Caco-2 (cell line): ENCODE results near the gene MAGI1. TPM values are rescaled to one million over a fixed set of nuclear protein-coding genes. Genes with fewer than 3 reads are reported as not detected.

Source experiments
- BruUV-seq: library from RNA; stranded (reverse); fragments of 400-500 nt; replicated peaks from 2 replicates; lab custom pipeline; 2021; lab: Mats Ljungman, UMichigan
- CTCF ChIA-PET: fragments of 300-600 bp; sonication (Branson Sonifier 250); formaldehyde crosslinking; loops from one replicate; lab custom pipeline; 2022; ENCODE audit warnings: antibody characterized with exemption; lab: Charles Lee
- POLR2A ChIA-PET: fragments of 300-600 bp; sonication (Branson Sonifier 250); formaldehyde crosslinking; loops from one replicate; lab custom pipeline; 2022; ENCODE audit warnings: antibody characterized with exemption; lab: Charles Lee
- DNase-seq, 2 experiments: peaks; one replicate each; pipeline versions ENCODE4 v3.0.0 to v3.0.0-alpha.2; 2020 to 2022
- H3K27me3 ChIP-seq: replicated peaks from 2 replicates; pipeline ENCODE4 v1.6.0; 2011; ENCODE audit warnings: low read length; ENCODE audit not compliant: control insufficient read depth, insufficient read depth
- H3K36me3 ChIP-seq: 2 replicates; pipeline ENCODE4 v1.5.1; 2011; ENCODE audit warnings: low read length; ENCODE audit not compliant: control insufficient read depth, insufficient read depth
- H3K4me1 ChIP-seq: fragments of 250-450 bp; sonication (Bioruptor Pico); 2 replicates; pipeline ENCODE4 v1.5.1; 2020; ENCODE audit warnings: mild to moderate bottlenecking
- H3K4me3 ChIP-seq: 2 replicates; pipeline ENCODE4 v1.5.1; 2011; ENCODE audit warnings: low read depth, mild to moderate bottlenecking, control low read depth, low read length
- H3K9me3 ChIP-seq: fragments of 250-450 bp; sonication (Bioruptor Pico); 2 replicates; pipeline ENCODE4 v1.5.1; 2020; ENCODE audit warnings: mild to moderate bottlenecking, moderate library complexity
- H3K27ac Mint-ChIP-seq: one replicate; pipeline ENCODE4 v1.8.0; 2022; ENCODE audit warnings: mixed read lengths; ENCODE audit not compliant: unreplicated experiment
- H3K27me3 Mint-ChIP-seq: one replicate; pipeline ENCODE4 v1.8.0; 2022; ENCODE audit warnings: mixed read lengths; ENCODE audit not compliant: insufficient read depth, unreplicated experiment
- H3K36me3 Mint-ChIP-seq: one replicate; pipeline ENCODE4 v1.8.0; 2022; ENCODE audit warnings: mild to moderate bottlenecking, mixed read lengths; ENCODE audit not compliant: insufficient read depth, unreplicated experiment
- H3K4me1 Mint-ChIP-seq: one replicate; pipeline ENCODE4 v1.8.0; 2022; ENCODE audit warnings: low read depth, mixed read lengths; ENCODE audit not compliant: unreplicated experiment
- H3K4me3 Mint-ChIP-seq: one replicate; pipeline ENCODE4 v1.8.0; 2022; ENCODE audit warnings: mild to moderate bottlenecking, moderate library complexity, mixed read lengths; ENCODE audit not compliant: unreplicated experiment
- H3K9me3 Mint-ChIP-seq: one replicate; pipeline ENCODE4 v1.8.0; 2022; ENCODE audit warnings: mixed read lengths; ENCODE audit not compliant: unreplicated experiment
- intact Hi-C: fragments of 100-400 bp; cut with micrococcal nuclease; formaldehyde crosslinking; loops from one replicate; pipeline ENCODE4 v1.10.0; 2022; ENCODE audit not compliant: unreplicated experiment
- total RNA-seq: library from RNA; stranded (reverse); gene quantifications from 2 replicates; pipeline ENCODE4 v1.2.3, GENCODE V29; 2022
- TF ChIP-seq, protein P1 (sequence below), 2 experiments: fragments of 200-600 bp in 1 of 2; IDR thresholded peaks; 1 replicate in 1 of 2; 2 replicates in 1 of 2; pipeline versions ENCODE4 v1.5.1 to v1.8.0; 2011 to 2022; ENCODE audit warnings: antibody characterized with exemption in 1 of 2, control low read depth in 1 of 2, inconsistent platforms in 1 of 2, low read depth in 1 of 2, low read length in 1 of 2, mild to moderate bottlenecking in 1 of 2, moderate library complexity in 1 of 2; ENCODE audit not compliant: insufficient read depth in 1 of 2, severe bottlenecking in 1 of 2, unreplicated experiment in 1 of 2

MAGI1 gene
- total RNA-seq, 1 experiment from 2014 or later = 64.9 TPM

DNA sequence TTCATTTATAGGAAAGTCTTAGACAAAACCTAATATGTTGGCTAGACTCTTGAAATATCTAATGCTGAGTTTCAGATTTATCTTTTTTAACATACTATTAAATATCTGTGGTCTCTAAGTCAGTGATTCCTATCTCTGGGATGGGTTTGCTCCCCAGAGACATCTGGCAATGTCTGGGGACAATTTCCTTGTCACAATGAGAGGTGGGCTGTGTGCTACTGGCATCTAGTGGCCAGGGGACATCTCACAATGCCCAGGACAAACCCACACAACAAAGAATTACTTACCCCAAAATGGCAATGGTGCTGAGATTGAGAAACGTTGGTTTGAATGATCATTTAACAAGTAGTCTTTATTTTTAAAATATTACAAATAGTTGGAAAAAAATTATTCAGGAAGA lies 602.1 kb downstream of the MAGI1 start:
- POLR2A ChIA-PET = interaction anchor here (0.6 kb wide), 1 partner anchor 242 kb away, joined by 5 read pairs; no protein-coding TSS in a partner anchor
- H3K4me1 ChIP-seq = no peaks in the 10 kb centered on the region
- BruUV-seq = no TSS peak

DNA sequence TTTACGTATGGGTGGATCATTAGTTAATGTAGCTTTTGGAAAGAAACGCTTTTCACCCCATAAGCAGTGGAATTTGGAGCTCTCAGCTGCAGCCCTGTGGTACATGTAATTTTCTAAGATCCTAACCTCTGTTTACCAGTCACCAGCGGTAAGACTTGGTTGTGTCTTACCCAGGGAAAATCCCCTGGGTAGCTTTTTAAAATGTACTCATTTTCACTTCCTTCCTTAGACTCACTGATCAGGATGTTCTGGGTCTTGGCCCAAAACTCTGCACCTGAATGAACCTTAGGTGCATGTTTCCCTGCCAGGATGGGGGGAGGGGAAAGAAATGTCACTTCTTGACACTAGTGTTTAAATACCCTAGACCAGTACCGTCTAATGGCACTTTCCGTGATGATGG lies 605.2 kb downstream of the MAGI1 start:
- Histone ChIP-seq H3K4me1 (no peaks in the 10 kb centered on the region), H3K36me3 (peaks cover 2% of the 10 kb centered on the region), H3K27me3 (no peaks in the 10 kb centered on the region), H3K4me3 (no peak overlapping the region), H3K9me3 (no peaks in the 10 kb centered on the region)
- ChIA-PET CTCF (no interaction called here), POLR2A (no interaction called here)
- Mint-ChIP-seq H3K4me3 (no peak overlapping the region), H3K27ac (no peak overlapping the region), H3K27me3 (no peaks in the 10 kb centered on the region), H3K36me3 (peaks cover 34% of the 10 kb centered on the region), H3K4me1 (no peaks in the 10 kb centered on the region), H3K9me3 (no peaks in the 10 kb centered on the region)
- TF ChIP-seq, protein P1, sequence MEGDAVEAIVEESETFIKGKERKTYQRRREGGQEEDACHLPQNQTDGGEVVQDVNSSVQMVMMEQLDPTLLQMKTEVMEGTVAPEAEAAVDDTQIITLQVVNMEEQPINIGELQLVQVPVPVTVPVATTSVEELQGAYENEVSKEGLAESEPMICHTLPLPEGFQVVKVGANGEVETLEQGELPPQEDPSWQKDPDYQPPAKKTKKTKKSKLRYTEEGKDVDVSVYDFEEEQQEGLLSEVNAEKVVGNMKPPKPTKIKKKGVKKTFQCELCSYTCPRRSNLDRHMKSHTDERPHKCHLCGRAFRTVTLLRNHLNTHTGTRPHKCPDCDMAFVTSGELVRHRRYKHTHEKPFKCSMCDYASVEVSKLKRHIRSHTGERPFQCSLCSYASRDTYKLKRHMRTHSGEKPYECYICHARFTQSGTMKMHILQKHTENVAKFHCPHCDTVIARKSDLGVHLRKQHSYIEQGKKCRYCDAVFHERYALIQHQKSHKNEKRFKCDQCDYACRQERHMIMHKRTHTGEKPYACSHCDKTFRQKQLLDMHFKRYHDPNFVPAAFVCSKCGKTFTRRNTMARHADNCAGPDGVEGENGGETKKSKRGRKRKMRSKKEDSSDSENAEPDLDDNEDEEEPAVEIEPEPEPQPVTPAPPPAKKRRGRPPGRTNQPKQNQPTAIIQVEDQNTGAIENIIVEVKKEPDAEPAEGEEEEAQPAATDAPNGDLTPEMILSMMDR (IDR thresholded peaks at IDR 0.05; ENCODE audit: insufficient read depth in 1 of 2, low read depth in 1 of 2, low read length in 1 of 2, severe bottlenecking in 1 of 2, unreplicated experiment in 1 of 2) = no peak
- no peak for DNase-seq
- intact Hi-C loops = no loop called here
- BruUV-seq = no TSS peak

More for the DNA sequence above, 602.1 kb downstream of the MAGI1 start:
- no peaks in the 10 kb centered on the region for H3K4me1 Mint-ChIP-seq
- Histone ChIP-seq H3K36me3 (no peaks in the 10 kb centered on the region), H3K9me3 (no peaks in the 10 kb centered on the region), H3K27me3 (no peaks in the 10 kb centered on the region), H3K4me3 (no peak overlapping the region)
- no peak overlapping the region for H3K4me3 Mint-ChIP-seq
- TF ChIP-seq, protein P1 (IDR thresholded peaks at IDR 0.05; ENCODE audit: insufficient read depth in 1 of 2, low read depth in 1 of 2, low read length in 1 of 2, severe bottlenecking in 1 of 2, unreplicated experiment in 1 of 2) = peak; percentile 30 to 55
- H3K27ac Mint-ChIP-seq = no peak overlapping the region
- CTCF ChIA-PET = interaction anchor here (0.6 kb wide), 2 partner anchors 766 to 1398 kb away, joined by 3 to 5 read pairs; no protein-coding TSS in a partner anchor
- H3K9me3 Mint-ChIP-seq = no peaks in the 10 kb centered on the region
- intact Hi-C loops = loop anchor here (1.0 to 5.0 kb wide), 4 partner anchors 316 to 903 kb away; partner anchors contain the start of gene ADAMTS9
- peaks cover 26% of the 10 kb centered on the region for H3K36me3 Mint-ChIP-seq
- DNase-seq = peak in 1 of 2 experiments; percentile 21
- no peaks in the 10 kb centered on the region for H3K27me3 Mint-ChIP-seq

DNA sequence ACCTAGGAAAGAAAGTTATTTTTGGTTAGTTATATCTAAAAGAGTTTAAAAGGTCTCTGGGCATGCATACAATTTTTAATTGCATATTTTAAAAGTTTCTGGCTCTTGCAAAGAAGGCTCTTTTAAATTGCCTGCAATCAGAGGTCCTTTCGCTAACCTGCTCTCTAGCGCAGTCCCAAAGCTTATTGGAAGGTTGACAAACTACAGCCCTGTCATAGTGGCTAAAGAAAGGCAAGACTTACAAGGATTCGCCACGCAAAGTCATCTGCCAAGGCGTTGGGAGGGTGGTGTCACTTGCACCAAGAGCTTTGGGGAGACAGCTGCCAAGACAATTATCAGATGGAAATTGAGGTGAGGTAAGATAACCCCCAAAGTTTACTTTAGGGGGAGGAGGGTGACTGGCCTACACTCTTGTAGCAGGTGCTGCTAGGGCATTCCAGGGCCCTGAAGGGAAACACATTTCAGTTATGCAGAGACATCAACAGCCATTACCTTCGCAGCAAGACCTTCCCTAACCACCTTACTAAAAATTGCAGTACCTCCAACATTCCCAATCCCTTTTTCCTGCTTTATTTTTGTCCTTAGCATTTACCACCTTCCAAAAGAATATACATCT lies 606.2 kb downstream of the MAGI1 start:
- Mint-ChIP-seq H3K27ac (no peak overlapping the region), H3K4me1 (no peaks in the 10 kb centered on the region), H3K27me3 (no peaks in the 10 kb centered on the region), H3K36me3 (peaks cover 25% of the 10 kb centered on the region), H3K9me3 (no peaks in the 10 kb centered on the region), H3K4me3 (no peak overlapping the region)
- no TSS peak for BruUV-seq
- H3K9me3 ChIP-seq = no peaks in the 10 kb centered on the region
- TF ChIP-seq, protein P1 (IDR thresholded peaks at IDR 0.05; ENCODE audit: insufficient read depth in 1 of 2, low read depth in 1 of 2, low read length in 1 of 2, severe bottlenecking in 1 of 2, unreplicated experiment in 1 of 2) = no peak
- intact Hi-C loops = no loop called here
- no peak overlapping the region for H3K4me3 ChIP-seq
- no peak for DNase-seq
- no peaks in the 10 kb centered on the region for H3K27me3 ChIP-seq
- H3K36me3 ChIP-seq = peaks cover 2% of the 10 kb centered on the region
- POLR2A ChIA-PET = no interaction called here
- H3K4me1 ChIP-seq = no peaks in the 10 kb centered on the region
- CTCF ChIA-PET = no interaction called here
